Coronary artery (tissue), 2 donors: Measurements from ENCODE around the gene DCLRE1B.
A peak's percentile ranks its signal among the peaks of the same experiment; 100 is the strongest.
"Not testable (repeated sequence)": the region's sequence is repeated elsewhere in the genome, so short reads cannot be mapped to it uniquely, and the experiment has no call there.

ENCODE experiments used
- DNase-seq: peaks from one replicate; pipeline ENCODE4 v3.0.0-alpha.2; 2017; ENCODE audit warnings: low spot score
- H3K27ac ChIP-seq, 2 donors: fragments of 200-600 bp; sonication (generic); one replicate each; pipeline ENCODE4 v1.5.1; 2016 to 2019
- H3K4me3 ChIP-seq: fragments of 200-600 bp; sonication (generic); 2 replicates; pipeline ENCODE4 v1.5.1; 2016; ENCODE audit warnings: mild to moderate bottlenecking, moderate library complexity
- CTCF ChIP-seq: fragments of 200-600 bp; sonication (generic); IDR thresholded peaks from one replicate; pipeline ENCODE4 v1.5.1; 2019; ENCODE audit warnings: antibody characterized with exemption

DCLRE1B gene

DNA sequence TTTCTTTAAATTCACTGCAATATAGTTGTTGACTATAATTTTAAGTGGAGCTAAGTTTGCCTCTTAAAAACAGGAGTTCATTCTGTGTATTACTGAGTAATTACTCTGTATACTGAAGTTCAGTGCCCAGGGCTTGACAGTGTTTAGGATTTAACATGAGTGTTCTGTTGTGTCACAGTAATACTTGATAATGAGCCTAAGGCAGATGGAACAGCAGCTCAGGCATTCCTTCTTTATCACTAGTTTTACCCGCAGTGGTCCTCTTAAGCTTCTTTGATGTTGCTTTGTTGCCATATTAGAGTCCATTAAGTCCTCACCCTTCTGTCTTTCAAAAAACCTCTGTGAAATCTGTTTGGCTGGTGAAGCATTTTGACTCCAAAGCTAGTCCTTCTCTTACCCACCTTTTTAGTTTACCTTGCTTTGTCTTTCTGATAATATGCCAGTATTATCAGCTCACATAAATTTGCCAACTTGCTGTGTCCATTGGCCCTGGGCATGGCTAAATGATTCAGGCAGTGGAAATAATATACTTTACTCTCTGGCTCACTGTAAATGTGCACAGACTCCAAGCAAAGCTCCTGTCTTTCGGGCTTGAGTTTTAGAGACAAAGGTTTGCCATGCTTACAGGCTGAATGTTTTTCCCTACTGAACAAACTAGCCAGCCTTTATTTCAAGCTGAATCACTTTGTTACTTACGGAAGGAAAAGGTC is 41.7 kb downstream of the DCLRE1B start:
- peak overlapping the region; percentile 16 for H3K4me3 ChIP-seq
- H3K27ac ChIP-seq, result no peak overlapping the region
- TF ChIP-seq CTCF, result no peak
- no peak for DNase-seq

GRCh38 chr1:113947388-113948107 is 42.4 kb downstream of the DCLRE1B start:
- Histone ChIP-seq H3K27ac (no peak overlapping the region), H3K4me3 (peak overlapping the region; percentile 16)
- no peak for DNase-seq
- TF ChIP-seq CTCF, result no peak

DNA sequence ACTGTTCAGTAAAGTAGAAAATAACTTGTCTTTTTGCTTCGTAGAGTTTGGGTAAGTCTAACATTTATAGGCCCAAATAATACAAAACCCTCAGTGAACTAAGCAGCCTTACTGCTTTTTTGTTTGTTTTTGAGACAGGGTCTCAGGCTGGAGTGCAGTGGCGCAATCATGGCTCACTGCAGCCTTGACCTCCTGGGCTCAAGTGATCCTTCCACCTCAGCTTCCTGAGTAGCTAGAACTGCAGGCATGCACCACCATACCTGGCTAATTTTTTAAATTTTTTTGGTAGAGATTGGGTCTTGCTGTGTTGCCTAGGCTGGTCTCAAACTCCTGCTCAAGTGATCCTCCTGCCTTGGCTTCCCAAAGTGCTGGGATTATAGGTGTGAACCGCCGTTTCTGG is 43.0 kb downstream of the DCLRE1B start:
- DNase-seq, H3K4me3 ChIP-seq, H3K27ac ChIP-seq: not testable (repeated sequence)

DNA sequence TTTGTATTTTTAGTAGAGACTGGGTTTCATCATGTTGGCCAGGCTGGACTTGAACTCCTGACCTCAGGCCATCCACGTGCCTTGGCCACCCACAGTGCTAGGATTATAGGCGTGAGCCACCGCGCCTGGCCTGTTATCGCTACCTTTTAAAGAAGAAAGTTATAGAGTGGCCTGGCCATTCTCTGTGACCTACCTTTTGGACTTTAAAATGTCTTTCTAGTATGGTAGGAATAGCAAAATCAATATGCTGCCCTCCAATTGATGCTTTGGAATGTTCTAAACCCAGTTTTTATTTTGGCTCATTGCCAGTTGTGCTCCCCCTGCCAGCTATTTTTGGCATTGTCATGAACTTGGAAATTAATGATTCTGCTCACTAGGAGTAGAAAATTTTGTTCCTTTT is 43.9 kb downstream of the DCLRE1B start:
- TF ChIP-seq CTCF, result no peak
- no peak for DNase-seq
- Histone ChIP-seq H3K4me3 (no peak overlapping the region), H3K27ac (peak overlapping the region in 1 of 2 donors; percentile 27)

DNA sequence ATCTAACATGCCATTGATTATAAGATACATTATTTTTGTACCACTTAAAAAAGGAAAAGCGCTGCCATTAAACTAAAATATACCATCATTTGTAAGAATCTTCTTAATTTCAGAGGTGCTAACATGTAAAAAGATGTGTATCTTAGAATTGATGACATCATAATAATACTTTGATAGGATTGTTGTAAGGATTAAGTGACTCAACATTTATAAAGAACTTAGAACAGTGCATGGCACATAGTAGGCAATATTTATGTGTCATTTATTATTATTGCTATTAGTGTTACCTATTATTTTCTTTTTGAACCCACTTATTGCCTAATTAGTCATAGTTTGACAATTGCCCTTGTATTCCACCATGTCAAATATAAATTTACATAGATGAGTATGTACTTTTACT is 45.8 kb downstream of the DCLRE1B start:
- Histone ChIP-seq H3K27ac (no peak overlapping the region), H3K4me3 (no peak overlapping the region)
- TF ChIP-seq CTCF, result no peak
- DNase-seq, result no peak

GRCh38 chr1:113951719-113952118 is 46.6 kb downstream of the DCLRE1B start:
- TF ChIP-seq CTCF, result no peak
- H3K27ac ChIP-seq, result no peak overlapping the region
- H3K4me3 ChIP-seq, result no peak overlapping the region
- no peak for DNase-seq

- no peak overlapping the region for H3K4me3 ChIP-seq
- H3K27ac ChIP-seq, result no peak overlapping the region
- no peak for DNase-seq
- no peak for TF ChIP-seq CTCF
Observed at GRCh38 chr1:113957984-113958383, 52.9 kb downstream of the DCLRE1B start.
